Activated B cell treated with CpG ODN at 0.5 μM for 24 hours (primary cell): Measurements from ENCODE around the gene KRT20. TPM values are rescaled to one million over a fixed set of nuclear protein-coding genes. Genes with fewer than 3 reads are reported as not detected.

Experiments used
- ATAC-seq: fragments of 200-7000 bp; cut with Tn5 transposase; one replicate; pipeline ENCODE4 v1.10.0; 2021; ENCODE audit warnings: low read depth, mild to moderate bottlenecking, moderate library complexity
- CTCF ChIA-PET: fragments of 350-600 bp; sonication (Branson Sonifier 250); formaldehyde crosslinking; loops from one replicate; lab custom pipeline; 2021; ENCODE audit warnings: antibody characterized with exemption; lab: Charles Lee
- POLR2A ChIA-PET: fragments of 350-600 bp; sonication (Branson Sonifier 250); formaldehyde crosslinking; loops from one replicate; lab custom pipeline; 2021; ENCODE audit warnings: antibody characterized with exemption; lab: Charles Lee
- DNase-seq: peaks from one replicate; pipeline ENCODE4 v3.0.0; 2022
- H3K27ac Mint-ChIP-seq: one replicate; pipeline ENCODE4 v1.8.0; 2020; ENCODE audit warnings: mixed read lengths
- H3K27me3 Mint-ChIP-seq: one replicate; pipeline ENCODE4 v1.8.0; 2021; ENCODE audit warnings: mixed read lengths
- H3K36me3 Mint-ChIP-seq: one replicate; pipeline ENCODE4 v1.8.0; 2021; ENCODE audit warnings: low read depth, mixed read lengths
- H3K4me1 Mint-ChIP-seq: one replicate; pipeline ENCODE4 v1.8.0; 2021; ENCODE audit warnings: mixed read lengths
- H3K4me3 Mint-ChIP-seq: one replicate; pipeline ENCODE4 v1.8.0; 2020; ENCODE audit warnings: mild to moderate bottlenecking, mixed read lengths
- H3K9me3 Mint-ChIP-seq: one replicate; pipeline ENCODE4 v1.8.0; 2020; ENCODE audit warnings: mixed read lengths
- CTCF ChIP-seq: fragments of 200-600 bp; IDR thresholded peaks from one replicate; pipeline ENCODE4 v1.8.0; 2022; ENCODE audit warnings: antibody characterized with exemption, mild to moderate bottlenecking
- intact Hi-C: fragments of 100-400 bp; cut with micrococcal nuclease; formaldehyde crosslinking; loops from one replicate; pipeline ENCODE4 v1.15.1; 2024
- total RNA-seq: library from RNA; stranded (reverse); gene quantifications from 2 replicates; pipeline ENCODE4 v1.2.3, GENCODE V29; 2022

Gene KRT20
- total RNA-seq, 1 donor from 2014 or later, result not detected

GRCh38 chr17:40873255-40873654, 11.8 kb downstream of the KRT20 start:
- CTCF ChIA-PET, result no interaction called here
- no peaks in the 10 kb centered on the region for H3K9me3 Mint-ChIP-seq
- intact Hi-C loops, result no loop called here
- no peak for DNase-seq
- H3K4me1 Mint-ChIP-seq, result no peaks in the 10 kb centered on the region
- no peak for TF ChIP-seq CTCF
- no peaks in the 10 kb centered on the region for H3K36me3 Mint-ChIP-seq
- H3K4me3 Mint-ChIP-seq, result no peak overlapping the region
- no peak for ATAC-seq
- POLR2A ChIA-PET, result no interaction called here
- H3K27ac Mint-ChIP-seq, result no peak overlapping the region
- peaks cover 31% of the 10 kb centered on the region for H3K27me3 Mint-ChIP-seq

GRCh38 chr17:40872416-40872815, 12.6 kb downstream of the KRT20 start:
- DNase-seq (no peak), ATAC-seq (no peak)
- intact Hi-C loops, result no loop called here
- Mint-ChIP-seq H3K27me3 (peaks cover 31% of the 10 kb centered on the region), H3K4me3 (no peak overlapping the region), H3K9me3 (no peaks in the 10 kb centered on the region), H3K27ac (no peak overlapping the region), H3K4me1 (no peaks in the 10 kb centered on the region), H3K36me3 (no peaks in the 10 kb centered on the region)
- POLR2A ChIA-PET, result no interaction called here
- no peak for TF ChIP-seq CTCF
- CTCF ChIA-PET, result no interaction called here

DNA sequence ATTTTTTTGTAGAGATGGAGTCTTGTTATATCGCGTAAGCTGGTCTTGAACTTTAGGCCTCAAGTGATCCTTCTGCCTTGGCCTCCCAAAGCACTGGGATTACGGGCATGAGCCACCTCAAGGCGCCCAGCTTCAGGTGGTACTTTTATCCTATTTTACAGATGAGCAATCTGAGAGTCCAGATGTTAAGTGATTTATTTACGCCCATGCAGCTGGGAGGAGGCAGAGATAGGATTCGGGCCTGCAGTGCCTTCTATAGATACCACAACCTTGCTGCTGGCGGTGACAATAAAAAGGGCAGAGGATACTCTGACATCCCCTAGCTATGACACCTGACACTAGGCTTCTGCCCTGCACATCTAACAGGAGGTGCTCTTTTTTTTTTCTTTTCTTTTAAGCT, 13.7 kb downstream of the KRT20 start:
- ChIA-PET POLR2A (interaction anchor here (0.6 kb wide), 1 partner anchor 419 kb away, joined by 4 read pairs; no protein-coding TSS in a partner anchor), CTCF (no interaction called here)
- Mint-ChIP-seq H3K36me3 (no peaks in the 10 kb centered on the region), H3K27ac (no peak overlapping the region), H3K4me3 (no peak overlapping the region), H3K27me3 (peaks cover 38% of the 10 kb centered on the region), H3K9me3 (no peaks in the 10 kb centered on the region), H3K4me1 (no peaks in the 10 kb centered on the region)
- no peak for DNase-seq
- no peak for TF ChIP-seq CTCF
- intact Hi-C loops, result no loop called here
- no peak for ATAC-seq

DNA sequence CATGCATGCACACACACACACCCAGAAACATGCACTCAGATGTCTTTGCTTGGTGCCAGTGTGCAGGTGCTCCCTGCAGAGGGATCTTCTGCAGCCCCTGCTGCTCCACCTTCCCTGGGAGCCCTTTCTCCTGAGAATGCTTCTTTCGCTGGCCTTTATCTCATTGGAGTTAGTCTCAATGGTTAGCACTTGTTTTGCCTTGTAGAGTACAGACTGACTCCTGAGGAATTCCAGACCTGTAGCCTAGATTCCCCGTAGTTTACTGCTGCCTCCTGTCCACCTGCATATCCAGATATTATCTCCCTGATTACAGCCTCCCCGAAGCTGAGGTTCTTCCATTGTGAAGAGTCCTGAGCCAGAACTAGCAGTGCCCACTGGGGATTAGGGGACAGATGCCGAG, 14.9 kb downstream of the KRT20 start:
- DNase-seq (no peak), ATAC-seq (no peak)
- intact Hi-C loops, result no loop called here
- ChIA-PET CTCF (interaction anchor here (0.7 kb wide), 1 partner anchor 793 kb away, joined by 3 read pairs; no protein-coding TSS in a partner anchor), POLR2A (no interaction called here)
- Mint-ChIP-seq H3K27me3 (peaks cover 34% of the 10 kb centered on the region), H3K4me1 (no peaks in the 10 kb centered on the region), H3K27ac (no peak overlapping the region), H3K4me3 (no peak overlapping the region), H3K36me3 (no peaks in the 10 kb centered on the region), H3K9me3 (no peaks in the 10 kb centered on the region)
- TF ChIP-seq CTCF, result no peak

DNA sequence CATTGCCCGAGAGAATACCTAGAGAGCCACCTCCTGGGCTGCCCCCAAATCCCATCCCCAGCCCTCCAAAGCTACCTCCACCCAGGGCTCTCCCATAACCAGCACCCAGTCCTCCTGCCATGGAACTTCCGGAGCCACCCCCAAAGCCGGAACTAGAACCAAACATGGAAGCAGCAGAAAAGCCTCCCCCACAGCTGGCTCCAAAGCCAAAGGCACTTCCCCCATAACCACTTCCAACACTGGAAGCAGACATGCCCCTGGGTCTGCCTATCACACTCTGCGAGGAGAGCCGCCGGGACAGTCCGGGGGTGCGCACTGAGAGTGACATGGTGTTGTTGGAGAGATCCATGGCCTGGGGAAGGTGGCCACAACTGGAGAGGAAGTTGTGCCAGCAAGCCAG, 18.2 kb downstream of the KRT20 start, which contains the start of gene KRT12:
Gene KRT12, minus strand, starts transcription at position 386 of the 400 bp plus-strand sequence. Its CDS starts 37 bp downstream, at position 349.
- POLR2A ChIA-PET, result no interaction called here
- Mint-ChIP-seq H3K36me3 (no peaks in the 10 kb centered on the region), H3K27ac (no peak within 1 kb of the TSS), H3K27me3 (peaks cover 25% of the 10 kb centered on the region), H3K4me3 (no peak within 1 kb of the TSS), H3K9me3 (no peaks in the 10 kb centered on the region), H3K4me1 (no peaks in the 10 kb centered on the region)
- no peak for ATAC-seq
- no peak for DNase-seq
- CTCF ChIA-PET, result interaction anchor here (0.7 kb wide), 1 partner anchor 345 kb away, joined by 4 read pairs; no protein-coding TSS in a partner anchor
- intact Hi-C loops, result no loop called here
- TF ChIP-seq CTCF, result no peak
